DMS53 (cell line): ENCODE measurements around the gene AKR1C4.

Source experiments
- DNase-seq: peaks from one replicate; lab custom pipeline; 2025; lab: John Stamatoyannopoulos, UW

The AKR1C4 gene

GRCh38 chr10:5266804-5267203 is 70.2 kb downstream of the AKR1C4 start:
- DNase-seq: no peak

- no peak for DNase-seq
Measured at GRCh38 chr10:5268234-5268633, 71.6 kb downstream of the AKR1C4 start.
